Smooth muscle cell (in vitro differentiated cells): Measurements from ENCODE around the gene SMLR1. TPM values are rescaled to one million over a fixed set of nuclear protein-coding genes. Genes with fewer than 3 reads are reported as not detected.

ENCODE experiments used
- DNase-seq: peaks from one replicate; lab custom pipeline; 2025; ENCODE audit not compliant: unreplicated experiment; lab: John Stamatoyannopoulos, UW
- H2AFZ ChIP-seq: fragments of 200-600 bp; sonication (generic); 2 replicates; pipeline ENCODE4 v1.6.0; 2016; ENCODE audit warnings: antibody characterized with exemption, low read depth, mild to moderate bottlenecking
- H3F3A ChIP-seq: fragments of 200-600 bp; sonication (generic); 2 replicates; pipeline ENCODE4 v1.6.0; 2017; ENCODE audit warnings: antibody characterized with exemption, low read depth
- H3K27ac ChIP-seq: fragments of 200-600 bp; sonication (generic); 2 replicates; pipeline ENCODE4 v1.5.1; 2016; ENCODE audit warnings: low read depth, mild to moderate bottlenecking
- H3K27me3 ChIP-seq: fragments of 200-600 bp; sonication (generic); 2 replicates; pipeline ENCODE4 v1.6.1; 2016; ENCODE audit warnings: low read depth, mild to moderate bottlenecking
- H3K36me3 ChIP-seq: fragments of 200-600 bp; sonication (generic); 2 replicates; pipeline ENCODE4 v1.5.1; 2016; ENCODE audit warnings: low read depth
- H3K4me1 ChIP-seq: fragments of 200-600 bp; sonication (generic); 2 replicates; pipeline ENCODE4 v1.5.1; 2016; ENCODE audit warnings: low read depth
- H3K4me2 ChIP-seq: fragments of 200-600 bp; sonication (generic); 2 replicates; pipeline ENCODE4 v1.6.0; 2016; ENCODE audit warnings: mild to moderate bottlenecking
- H3K4me3 ChIP-seq: fragments of 200-600 bp; sonication (generic); 2 replicates; pipeline ENCODE4 v1.5.1; 2016; ENCODE audit warnings: mild to moderate bottlenecking
- H3K79me2 ChIP-seq: fragments of 200-600 bp; sonication (generic); 2 replicates; pipeline ENCODE4 v1.6.0; 2016; ENCODE audit warnings: low read depth, mild to moderate bottlenecking
- H3K9ac ChIP-seq: fragments of 200-600 bp; sonication (generic); 2 replicates; pipeline ENCODE4 v1.6.0; 2016; ENCODE audit warnings: low read depth
- H3K9me3 ChIP-seq: fragments of 200-600 bp; sonication (generic); replicated peaks from 2 replicates; pipeline ENCODE4 v1.5.1; 2016; ENCODE audit warnings: low read depth
- H4K20me1 ChIP-seq: fragments of 200-600 bp; sonication (generic); 2 replicates; pipeline ENCODE4 v1.6.0; 2016; ENCODE audit warnings: low read depth
- CTCF ChIP-seq: fragments of 200-600 bp; sonication (generic); IDR thresholded peaks from 2 replicates; pipeline ENCODE4 v1.5.1; 2017; ENCODE audit warnings: borderline replicate concordance, mild to moderate bottlenecking, antibody characterized with exemption; ENCODE audit not compliant: insufficient read depth, poor library complexity, severe bottlenecking
- WGBS: methylation state at CpG from one replicate; pipeline ENCODE4 v1.1.7; 2016; ENCODE audit warnings: low lambda C conversion rate; 5-methylcytosine and 5-hydroxymethylcytosine counted together
- polyA plus RNA-seq: library from polyadenylated mRNA; unstranded; fragments of >200 nt; fragmentation: Nextera tagmentation; extraction: Ambion mirVana; gene quantifications from 2 replicates; pipeline ENCODE4 v1.2.1, GENCODE V29; 2016
- total RNA-seq: library from RNA; depleted of rRNA; stranded (reverse); fragments of >200 nt; gene quantifications from 2 replicates; pipeline ENCODE4 v1.2.3, GENCODE V29; 2014

SMLR1 gene
- total and polyA plus RNA-seq, 2 experiments from 2014 or later, result not detected

GRCh38 chr6:130787726-130788500, 39.3 kb upstream of the SMLR1 start:
- H3K4me3 ChIP-seq, result no peak overlapping the region
- no peaks in the 10 kb centered on the region for H3K36me3 ChIP-seq
- H3K9ac ChIP-seq, result no peak overlapping the region
- H3K9me3 ChIP-seq, result no peaks in the 10 kb centered on the region
- no peak for DNase-seq
- no peaks in the 10 kb centered on the region for H3F3A ChIP-seq
- no peaks in the 10 kb centered on the region for H3K27me3 ChIP-seq
- no peaks in the 10 kb centered on the region for H3K4me1 ChIP-seq
- no peaks in the 10 kb centered on the region for H3K79me2 ChIP-seq
- no peak overlapping the region for H3K4me2 ChIP-seq
- WGBS, result 89% methylated on average over 3 of the region's 3 CpGs
- H4K20me1 ChIP-seq, result no peaks in the 10 kb centered on the region
- no peak for TF ChIP-seq CTCF
- no peak overlapping the region for H3K27ac ChIP-seq
- H2AFZ ChIP-seq, result no peak overlapping the region

- Histone ChIP-seq H4K20me1 (no peaks in the 10 kb centered on the region), H3K4me1 (no peaks in the 10 kb centered on the region), H3K4me3 (no peak overlapping the region), H2AFZ (no peak overlapping the region), H3K36me3 (no peaks in the 10 kb centered on the region), H3K4me2 (no peak overlapping the region), H3K9me3 (no peaks in the 10 kb centered on the region), H3K27ac (no peak overlapping the region), H3K27me3 (no peaks in the 10 kb centered on the region), H3K79me2 (no peaks in the 10 kb centered on the region), H3F3A (no peaks in the 10 kb centered on the region), H3K9ac (no peak overlapping the region)
- 82% methylated on average over 5 of the region's 5 CpGs for WGBS
- no peak for DNase-seq
- no peak for TF ChIP-seq CTCF
Measured at GRCh38 chr6:130788954-130789353, 38.3 kb upstream of the SMLR1 start.

- 94% methylated on average over 1 of the region's 1 CpG for WGBS
- Histone ChIP-seq H2AFZ (no peak overlapping the region), H3K9ac (no peak overlapping the region), H3K79me2 (no peaks in the 10 kb centered on the region), H3K27ac (no peak overlapping the region), H4K20me1 (no peaks in the 10 kb centered on the region), H3K36me3 (no peaks in the 10 kb centered on the region), H3K9me3 (no peaks in the 10 kb centered on the region), H3K4me2 (no peak overlapping the region), H3K4me3 (no peak overlapping the region), H3K4me1 (no peaks in the 10 kb centered on the region), H3F3A (no peaks in the 10 kb centered on the region), H3K27me3 (no peaks in the 10 kb centered on the region)
- TF ChIP-seq CTCF, result no peak
- no peak for DNase-seq
Measured at GRCh38 chr6:130794010-130794697, 33.1 kb upstream of the SMLR1 start.
